Spinal cord (tissue), 10 donors: Measurements from ENCODE around the gene PER3. TPM values are rescaled to one million over a fixed set of nuclear protein-coding genes. Genes with fewer than 3 reads are reported as not detected.

Experiments
- DNase-seq, 6 donors: peaks; one replicate each; pipeline versions ENCODE4 v3.0.0 to v3.0.0-alpha.2; 2013 to 2015; ENCODE audit warnings: low spot score in 6 of 6, low read depth in 4 of 6
- H3K27ac ChIP-seq: one replicate; pipeline ENCODE4 v1.5.1; 2013; ENCODE audit warnings: low read depth, low read length, control low read depth
- H3K27me3 ChIP-seq: one replicate; pipeline ENCODE4 v1.6.1; 2013; ENCODE audit warnings: low read length; ENCODE audit not compliant: control insufficient read depth, insufficient read depth
- H3K36me3 ChIP-seq: one replicate; pipeline ENCODE4 v1.6.1; 2013; ENCODE audit warnings: low read length; ENCODE audit not compliant: control insufficient read depth, insufficient read depth
- H3K4me1 ChIP-seq: one replicate; pipeline ENCODE4 v1.6.1; 2013; ENCODE audit warnings: low read length; ENCODE audit not compliant: control insufficient read depth, insufficient read depth
- H3K4me3 ChIP-seq: one replicate; pipeline ENCODE4 v1.5.1; 2013; ENCODE audit warnings: low read depth, low read length, control low read depth
- H3K9me3 ChIP-seq: one replicate; pipeline ENCODE4 v1.6.1; 2013; ENCODE audit warnings: low read length; ENCODE audit not compliant: control insufficient read depth, insufficient read depth
- WGBS: methylation state at CpG from one replicate; pipeline ENCODE4 v1.1.5; 2013; ENCODE audit warnings: missing lambda C conversion rate; ENCODE audit not compliant: insufficient coverage; 5-methylcytosine and 5-hydroxymethylcytosine counted together
- polyA plus RNA-seq, 2 donors: library from polyadenylated mRNA; unstranded; fragments of 120-200 nt; gene quantifications; one replicate each; pipeline ENCODE4 v1.2.1, GENCODE V29; 2013; ENCODE audit not compliant: insufficient read length in 2 of 2
- total RNA-seq, 2 donors: library from RNA; depleted of rRNA in 1 of 2; stranded (reverse); fragments of 120-200 nt in 1 of 2; fragments of >200 nt in 1 of 2; gene quantifications; one replicate each; pipeline versions ENCODE4 v1.2.3 to v1.2.4, GENCODE V29; 2013 to 2014
- donor health status: healthy.

Gene PER3
- total and polyA plus RNA-seq, 4 donors: 13.7 to 19.3 (median 17.8) TPM

DNA sequence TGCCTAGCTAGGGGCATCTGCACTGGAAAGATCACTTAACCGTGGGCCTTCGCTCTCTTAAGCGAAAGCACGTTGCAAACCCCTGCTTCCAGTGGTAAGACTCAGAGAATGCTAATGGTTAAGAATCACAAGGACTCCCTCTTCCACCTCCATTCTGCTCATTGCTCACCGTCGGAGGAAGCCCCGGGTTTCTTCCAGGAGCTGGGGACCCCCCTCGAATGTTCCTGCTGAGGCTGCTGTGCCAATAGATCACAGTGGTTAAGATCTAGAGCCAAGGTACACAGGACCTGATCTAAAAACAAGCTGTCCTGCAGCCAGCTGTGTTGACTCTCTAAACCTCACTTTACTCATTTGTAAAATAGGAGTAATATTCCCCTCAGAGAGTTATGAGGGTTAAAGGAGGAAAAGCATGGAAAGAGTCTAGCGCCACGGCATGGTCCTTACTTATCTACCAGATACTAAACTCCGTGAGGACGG is 12.2 kb upstream of the PER3 start:
- 3% methylated on average over 6 of the region's 12 CpGs for WGBS
- DNase-seq: no peak
- peak overlapping the region; percentile 86 for H3K4me3 ChIP-seq
- peaks cover 10% of the 10 kb centered on the region for H3K4me1 ChIP-seq
- no peaks in the 10 kb centered on the region for H3K27me3 ChIP-seq
- peak overlapping the region; percentile 69 for H3K27ac ChIP-seq
- H3K9me3 ChIP-seq: no peaks in the 10 kb centered on the region
- peaks cover 4% of the 10 kb centered on the region for H3K36me3 ChIP-seq

DNA sequence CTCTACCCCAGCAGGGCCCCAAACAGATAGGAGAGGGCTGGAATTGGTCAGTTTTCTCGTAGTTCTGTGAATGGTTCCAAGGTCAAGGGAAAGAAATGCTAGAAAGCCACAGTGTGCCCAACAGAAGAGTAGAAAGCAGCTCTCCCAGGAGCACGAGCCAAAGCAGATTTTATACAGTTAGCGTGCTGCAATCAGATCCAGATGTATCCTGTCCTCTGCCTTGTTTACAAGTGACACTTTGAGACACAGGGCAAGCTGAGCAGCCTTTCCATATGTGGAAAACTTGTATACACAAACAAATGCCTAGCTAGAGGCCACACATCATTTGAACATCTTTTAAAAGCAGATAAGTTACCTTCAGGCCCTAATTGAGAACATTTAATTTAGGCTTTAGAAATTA is 6.5 kb upstream of the PER3 start:
- no peak for DNase-seq
- no peak overlapping the region for H3K4me3 ChIP-seq
- no peak overlapping the region for H3K27ac ChIP-seq
- peaks cover 14% of the 10 kb centered on the region for H3K36me3 ChIP-seq
- no peaks in the 10 kb centered on the region for H3K9me3 ChIP-seq
- no peaks in the 10 kb centered on the region for H3K27me3 ChIP-seq
- peaks cover 2% of the 10 kb centered on the region for H3K4me1 ChIP-seq
- WGBS: 92% methylated on average over 3 of the region's 3 CpGs

DNA sequence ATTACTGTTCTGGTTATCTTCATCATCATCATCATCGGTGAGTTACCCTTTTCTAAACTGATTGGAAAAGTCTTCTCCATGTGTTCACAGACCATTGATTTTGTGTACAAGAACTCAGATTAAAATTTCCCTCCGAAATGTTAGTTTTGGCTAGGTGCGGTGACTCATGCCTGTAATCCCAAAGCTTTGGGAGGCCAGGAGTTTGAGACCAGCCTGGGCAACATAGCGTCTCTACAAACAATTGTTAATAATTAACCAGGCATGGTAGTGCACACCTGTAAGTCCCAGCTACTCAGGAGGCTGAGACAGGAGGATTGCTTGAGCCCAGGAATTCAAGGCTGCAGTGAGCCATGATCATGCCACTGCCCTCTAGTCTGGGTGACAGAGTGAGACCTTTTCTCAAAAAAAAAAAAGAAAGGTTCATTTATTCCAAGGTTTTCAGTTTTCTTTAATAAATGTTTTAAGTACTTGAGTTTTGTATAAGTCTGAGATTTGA is 5.9 kb upstream of the PER3 start:
- Histone ChIP-seq H3K36me3 (peaks cover 12% of the 10 kb centered on the region), H3K27ac (no peak overlapping the region), H3K4me1 (peaks cover 5% of the 10 kb centered on the region), H3K9me3 (no peaks in the 10 kb centered on the region), H3K27me3 (no peaks in the 10 kb centered on the region), H3K4me3 (no peak overlapping the region)
- no peak for DNase-seq
- WGBS: 95% methylated on average over 4 of the region's 4 CpGs

DNA sequence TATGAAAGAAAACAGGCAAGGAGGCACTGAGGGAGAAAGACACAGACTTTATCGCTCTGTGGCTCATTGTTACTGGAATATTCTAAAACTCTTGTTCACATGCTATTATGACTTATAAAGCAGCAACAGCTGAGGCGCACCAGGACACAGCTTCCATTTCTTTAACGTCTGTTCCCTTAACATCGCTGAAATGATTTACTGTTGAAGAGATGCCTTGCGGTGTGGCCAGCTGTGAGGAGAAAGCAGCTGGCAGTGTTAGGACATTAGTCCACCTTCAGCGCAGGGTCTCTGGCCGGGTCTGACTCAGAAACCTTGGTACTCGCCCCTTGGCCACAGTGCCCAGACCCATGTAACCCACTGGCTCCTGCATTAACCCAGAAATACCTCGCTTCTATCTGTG is 3.1 kb upstream of the PER3 start:
- H3K4me3 ChIP-seq: no peak overlapping the region
- H3K4me1 ChIP-seq: peaks cover 14% of the 10 kb centered on the region
- no peaks in the 10 kb centered on the region for H3K27me3 ChIP-seq
- no peak overlapping the region for H3K27ac ChIP-seq
- peaks cover 12% of the 10 kb centered on the region for H3K36me3 ChIP-seq
- 91% methylated on average over 8 of the region's 9 CpGs for WGBS
- no peak for DNase-seq
- H3K9me3 ChIP-seq: no peaks in the 10 kb centered on the region

DNA sequence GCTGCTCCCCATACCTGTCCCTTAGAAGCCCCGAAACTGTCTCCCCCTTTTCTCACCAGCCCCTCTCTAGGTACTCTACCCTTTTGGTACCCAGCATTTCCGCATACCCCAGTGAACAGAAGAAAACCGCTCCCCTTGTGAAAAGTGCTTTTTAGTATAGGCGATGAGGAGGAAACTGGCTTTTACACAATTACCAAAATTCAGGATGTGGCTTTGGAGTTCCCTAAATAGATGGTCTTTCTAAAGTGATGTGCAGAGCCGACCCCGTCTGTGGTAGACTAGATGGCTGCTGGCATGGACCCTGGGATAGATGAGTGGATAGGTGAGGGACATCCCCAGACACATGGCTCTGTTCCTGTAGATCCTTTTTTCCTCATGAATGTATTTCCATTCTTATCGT is 2.6 kb upstream of the PER3 start:
- H3K27ac ChIP-seq: no peak overlapping the region
- H3K4me3 ChIP-seq: no peak overlapping the region
- peaks cover 14% of the 10 kb centered on the region for H3K4me1 ChIP-seq
- 86% methylated on average over 1 of the region's 7 CpGs for WGBS
- DNase-seq: no peak
- H3K27me3 ChIP-seq: no peaks in the 10 kb centered on the region
- H3K9me3 ChIP-seq: no peaks in the 10 kb centered on the region
- H3K36me3 ChIP-seq: peaks cover 12% of the 10 kb centered on the region

DNA sequence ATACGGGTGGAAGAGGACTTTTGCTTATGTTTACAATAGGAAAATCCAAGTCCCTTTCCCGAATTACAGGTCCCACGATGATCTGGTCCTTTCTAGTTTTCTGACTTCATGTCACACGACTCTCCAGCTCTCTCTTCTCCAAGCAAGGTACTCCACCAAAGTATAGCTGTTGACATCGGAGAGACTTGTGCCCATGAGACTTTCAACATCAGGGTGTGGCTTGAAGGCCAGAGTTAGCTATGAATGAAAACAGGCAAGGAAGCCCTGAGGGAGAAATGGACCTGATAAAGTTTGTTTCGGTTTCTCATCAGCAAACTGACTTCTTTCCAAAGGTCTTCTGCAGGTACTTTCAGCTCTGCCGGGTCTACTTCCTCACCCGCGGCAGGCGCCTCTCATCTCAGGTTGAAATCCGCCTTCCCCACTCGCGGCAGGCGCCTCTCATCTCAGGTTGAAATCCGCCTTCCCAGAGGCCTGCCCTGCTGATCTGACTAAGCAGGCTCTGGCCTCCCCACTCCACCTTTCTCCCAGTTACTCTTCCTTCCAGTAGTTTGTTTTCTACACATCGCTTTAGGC is 2.1 kb upstream of the PER3 start:
- Histone ChIP-seq H3K36me3 (peaks cover 12% of the 10 kb centered on the region), H3K4me1 (peaks cover 14% of the 10 kb centered on the region), H3K4me3 (no peak overlapping the region), H3K9me3 (no peaks in the 10 kb centered on the region), H3K27me3 (no peaks in the 10 kb centered on the region), H3K27ac (no peak overlapping the region)
- no peak for DNase-seq
- 90% methylated on average over 14 of the region's 16 CpGs for WGBS

DNA sequence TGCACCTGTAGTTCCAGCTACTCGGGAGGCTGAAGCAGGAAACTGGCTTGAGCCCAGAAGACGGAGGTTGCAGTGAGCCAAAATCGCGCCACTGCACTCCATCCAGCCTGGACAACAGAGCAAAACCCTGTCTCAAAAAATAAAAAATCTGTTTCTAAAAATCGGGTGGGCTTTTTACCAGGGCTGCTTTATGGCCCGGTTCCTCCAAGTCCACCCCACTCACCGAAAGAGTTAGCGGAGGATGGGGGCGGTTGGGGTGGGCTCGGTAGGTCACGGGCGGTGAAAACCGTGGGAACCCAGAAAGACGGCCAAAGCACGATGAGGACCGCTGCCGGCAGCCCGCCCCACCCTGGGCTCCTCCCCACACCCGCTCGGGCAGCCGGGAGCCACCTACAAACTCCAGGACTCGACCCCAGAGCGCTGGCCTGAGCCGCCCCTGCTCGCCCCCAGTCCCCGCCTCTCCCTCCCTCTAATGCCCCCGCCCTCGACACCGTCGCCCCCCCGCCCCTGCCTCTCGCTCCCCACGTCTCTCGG is 846 bp upstream of the PER3 start:
- no peaks in the 10 kb centered on the region for H3K9me3 ChIP-seq
- peaks cover 14% of the 10 kb centered on the region for H3K4me1 ChIP-seq
- H3K4me3 ChIP-seq: peak overlapping the region; percentile 51
- no peaks in the 10 kb centered on the region for H3K27me3 ChIP-seq
- H3K36me3 ChIP-seq: peaks cover 5% of the 10 kb centered on the region
- DNase-seq: peak in 1 of 6 donors; percentile 62
- H3K27ac ChIP-seq: peak overlapping the region; percentile 38
- WGBS: 3% methylated on average over 11 of the region's 34 CpGs

DNA sequence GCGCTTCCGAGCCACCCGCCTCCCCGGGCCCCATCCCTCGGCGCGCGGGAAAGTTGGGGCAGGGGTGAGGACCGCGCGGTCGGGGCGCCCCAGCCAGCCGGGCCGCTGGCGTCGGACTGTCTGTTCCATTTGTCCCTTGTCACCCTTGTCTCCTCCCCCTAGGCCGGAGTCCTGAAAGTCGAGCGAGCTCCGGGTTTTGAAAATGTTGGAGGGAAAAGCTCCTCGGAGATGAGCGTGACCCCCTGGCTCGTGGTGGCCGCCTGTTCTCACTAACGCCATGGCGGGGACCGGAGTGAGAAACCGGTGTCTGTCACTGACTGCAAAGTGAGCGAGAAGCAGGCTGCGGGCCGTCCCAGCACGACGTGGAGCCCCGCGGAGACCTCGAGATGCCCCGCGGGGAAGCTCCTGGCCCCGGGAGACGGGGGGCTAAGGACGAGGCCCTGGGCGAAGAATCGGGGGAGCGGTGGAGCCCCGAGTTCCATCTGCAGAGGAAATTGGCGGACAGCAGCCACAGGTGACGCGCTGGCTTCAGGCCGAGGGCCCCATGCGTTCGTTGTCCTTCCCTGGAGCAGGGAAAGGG is 491 bp downstream of the PER3 start:
- Histone ChIP-seq H3K4me1 (peaks cover 14% of the 10 kb centered on the region), H3K27ac (no peak overlapping the region), H3K27me3 (no peaks in the 10 kb centered on the region), H3K9me3 (no peaks in the 10 kb centered on the region), H3K4me3 (peak overlapping the region; percentile 27), H3K36me3 (no peaks in the 10 kb centered on the region)
- 34% methylated on average over 52 of the region's 52 CpGs for WGBS
- DNase-seq: no peak

DNA sequence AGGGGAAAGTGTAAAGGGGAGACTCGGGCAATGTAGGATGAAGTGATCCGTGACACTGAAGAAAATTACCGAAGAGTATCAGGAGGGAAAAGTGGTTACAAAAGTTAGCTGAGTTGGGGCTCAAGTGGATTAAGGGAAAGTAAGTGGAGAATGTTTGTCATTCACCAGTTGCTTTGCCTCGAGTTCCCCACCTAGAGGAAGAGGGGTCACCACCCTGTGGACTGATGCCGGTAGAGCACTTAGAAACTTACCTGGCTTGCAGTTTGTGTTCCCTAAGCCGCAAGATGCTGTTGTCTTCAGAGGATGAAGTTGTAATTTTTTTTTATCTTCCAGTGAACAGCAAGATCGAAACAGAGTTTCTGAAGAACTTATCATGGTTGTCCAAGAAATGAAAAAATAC is 1.0 kb downstream of the PER3 start:
- Histone ChIP-seq H3K9me3 (no peaks in the 10 kb centered on the region), H3K4me3 (no peak overlapping the region), H3K27me3 (no peaks in the 10 kb centered on the region), H3K27ac (no peak overlapping the region), H3K4me1 (peaks cover 14% of the 10 kb centered on the region), H3K36me3 (no peaks in the 10 kb centered on the region)
- no peak for DNase-seq
- WGBS: 93% methylated on average over 6 of the region's 7 CpGs

DNA sequence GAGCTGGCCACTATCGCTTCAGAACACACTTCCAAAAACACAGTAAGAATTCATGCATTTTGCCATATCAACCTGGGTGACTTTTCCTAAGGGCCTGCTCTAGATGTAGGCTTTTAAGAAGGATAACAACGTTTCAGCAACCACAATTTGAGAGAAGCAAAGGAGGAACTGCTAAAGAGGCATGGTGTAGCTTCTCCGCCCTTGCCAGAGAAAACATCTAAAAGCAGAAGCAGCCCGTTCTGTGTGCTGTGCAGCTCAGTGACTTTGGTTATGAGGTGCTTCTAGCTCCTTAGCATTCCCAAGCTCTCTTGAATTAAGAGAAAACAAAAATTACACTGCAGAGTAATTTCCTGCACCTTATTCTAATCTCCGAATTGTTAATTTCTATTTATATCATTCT is 2.7 kb downstream of the PER3 start:
- no peaks in the 10 kb centered on the region for H3K27me3 ChIP-seq
- H3K4me3 ChIP-seq: no peak overlapping the region
- no peaks in the 10 kb centered on the region for H3K36me3 ChIP-seq
- H3K4me1 ChIP-seq: peaks cover 14% of the 10 kb centered on the region
- WGBS: 87% methylated on average over 4 of the region's 5 CpGs
- no peak for DNase-seq
- peaks cover 5% of the 10 kb centered on the region for H3K9me3 ChIP-seq
- H3K27ac ChIP-seq: no peak overlapping the region
